ENCODE measurements around the gene GSTM2.
"Not testable (repeated sequence)": the region's sequence is repeated elsewhere in the genome, so short reads cannot be mapped to it uniquely, and the experiment has no call there.

Gene GSTM2

GRCh38 chr1:109685399-109685798, 17.5 kb downstream of the GSTM2 start:
- not testable (repeated sequence) for DNase-seq

- not testable (repeated sequence) for DNase-seq
Observed at GRCh38 chr1:109685890-109686289, 18.0 kb downstream of the GSTM2 start.

- DNase-seq = not testable (repeated sequence)
Observed at GRCh38 chr1:109687109-109687508, 19.3 kb downstream of the GSTM2 start.

DNA sequence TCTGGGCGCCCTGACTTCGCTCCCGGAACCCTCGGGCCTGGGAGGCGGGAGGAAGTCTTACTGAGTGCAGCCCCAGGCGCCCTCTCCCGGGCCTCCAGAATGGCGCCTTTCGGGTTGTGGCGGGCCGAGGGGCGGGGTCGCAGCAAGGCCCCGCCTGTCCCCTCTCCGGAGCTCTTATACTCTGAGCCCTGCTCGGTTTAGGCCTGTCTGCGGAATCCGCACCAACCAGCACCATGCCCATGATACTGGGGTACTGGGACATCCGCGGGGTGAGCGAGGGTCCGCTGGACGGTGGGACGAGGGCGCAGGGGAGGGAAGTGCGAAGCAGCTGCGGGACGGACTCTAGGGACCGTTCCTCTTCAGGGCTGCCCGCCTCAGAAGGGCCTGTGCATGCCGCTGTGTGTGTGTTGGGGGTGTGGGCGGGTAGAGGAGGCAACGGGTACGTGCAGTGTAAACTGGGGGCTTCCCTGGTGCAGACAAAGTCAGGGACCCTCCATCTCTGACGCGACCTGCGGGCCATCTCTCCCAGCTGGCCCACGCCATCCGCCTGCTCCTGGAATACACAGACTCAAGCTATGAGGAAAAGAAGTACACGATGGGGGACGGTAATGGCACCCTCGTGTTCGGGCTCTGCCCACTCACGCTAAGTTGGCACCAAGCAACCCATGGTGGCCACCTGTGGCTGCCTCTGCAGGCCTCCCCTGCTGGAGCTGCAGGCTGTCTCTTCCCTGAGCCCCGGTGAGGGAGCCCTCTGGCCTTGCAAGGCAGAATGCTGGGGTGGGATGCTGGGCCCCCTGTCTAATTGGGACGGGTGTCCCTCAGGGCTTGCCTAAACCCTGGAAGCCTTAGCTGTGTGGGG, 20.0 kb downstream of the GSTM2 start, which contains the start of gene GSTM1:
TSS of gene GSTM1 (plus strand) at position 177 of the 859 bp plus-strand sequence. CDS start at position 234, 57 bp downstream.
- DNase-seq = peak in 1 of 2 donors; percentile 78

- no peak for DNase-seq
Observed at GRCh38 chr1:109689844-109690405, 22.1 kb downstream of the GSTM2 start.

DNA sequence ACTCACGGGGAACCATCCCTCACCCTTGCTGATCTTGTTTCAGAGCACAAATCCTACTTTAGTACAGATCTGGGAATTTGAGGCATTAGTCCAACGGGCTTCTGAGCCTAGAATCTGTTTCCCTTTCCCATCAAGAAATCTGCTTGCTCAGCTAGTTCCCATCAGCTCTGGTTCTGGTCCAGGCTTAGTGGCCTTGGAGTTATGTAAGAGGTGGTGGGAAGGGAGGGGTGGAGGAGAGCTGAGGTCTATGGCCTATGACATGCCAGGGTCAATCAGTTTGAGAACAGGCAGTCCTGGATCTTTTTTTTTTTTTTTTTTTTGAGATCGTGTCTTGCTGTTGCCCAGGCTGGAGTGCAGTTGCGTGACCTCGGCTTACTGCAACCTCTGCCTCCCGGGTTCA, 23.9 kb downstream of the GSTM2 start:
- no peak for DNase-seq

GRCh38 chr1:109694400-109694799, 26.5 kb downstream of the GSTM2 start:
- DNase-seq = not testable (repeated sequence)

DNA sequence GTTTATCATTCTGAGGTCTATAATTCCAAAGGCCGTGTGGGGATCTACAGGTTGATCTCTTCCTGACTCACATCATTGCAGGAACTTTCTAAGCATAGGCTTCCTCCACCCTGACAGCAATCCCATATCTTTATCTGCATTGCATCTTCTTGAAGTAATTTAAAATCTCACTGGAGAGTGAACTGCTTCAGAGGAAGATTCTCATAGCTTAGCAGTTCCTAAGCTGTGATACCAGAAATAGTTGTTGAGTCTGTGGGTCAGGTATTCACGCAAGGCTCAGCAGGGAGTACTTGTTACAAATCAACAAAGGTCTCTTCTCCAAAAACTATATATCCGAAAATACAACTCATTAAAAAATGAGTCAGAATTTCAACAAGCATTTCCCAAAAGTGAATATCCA, 27.3 kb downstream of the GSTM2 start:
- not testable (repeated sequence) for DNase-seq

- DNase-seq = no peak
Observed at GRCh38 chr1:109697066-109697465, 29.2 kb downstream of the GSTM2 start.

DNA sequence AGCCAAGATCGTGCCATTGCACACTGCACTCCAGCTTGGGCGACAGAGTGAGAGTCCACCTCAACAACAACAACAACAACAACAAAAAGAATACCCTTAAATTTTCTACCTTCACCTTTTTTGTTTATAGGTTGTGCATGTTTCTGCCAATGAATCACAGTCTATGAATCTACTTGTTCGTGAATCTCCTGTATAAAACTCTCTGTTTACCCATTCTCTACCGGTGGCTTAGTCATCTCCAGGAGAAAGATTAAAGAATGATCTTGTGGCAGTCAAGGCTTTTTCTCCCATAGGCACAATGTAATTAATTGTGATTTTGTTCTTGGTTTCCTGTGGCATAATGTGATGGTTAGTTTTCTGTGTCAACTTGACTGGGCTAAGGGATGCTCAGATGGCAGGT, 30.0 kb downstream of the GSTM2 start:
- DNase-seq = not testable (repeated sequence)

- not testable (repeated sequence) for DNase-seq
Observed at GRCh38 chr1:109702940-109703339, 35.1 kb downstream of the GSTM2 start.

- DNase-seq = no peak
Observed at GRCh38 chr1:109704173-109704572, 36.3 kb downstream of the GSTM2 start.

- no peak for DNase-seq
Observed at GRCh38 chr1:109705411-109705810, 37.6 kb downstream of the GSTM2 start.

DNA sequence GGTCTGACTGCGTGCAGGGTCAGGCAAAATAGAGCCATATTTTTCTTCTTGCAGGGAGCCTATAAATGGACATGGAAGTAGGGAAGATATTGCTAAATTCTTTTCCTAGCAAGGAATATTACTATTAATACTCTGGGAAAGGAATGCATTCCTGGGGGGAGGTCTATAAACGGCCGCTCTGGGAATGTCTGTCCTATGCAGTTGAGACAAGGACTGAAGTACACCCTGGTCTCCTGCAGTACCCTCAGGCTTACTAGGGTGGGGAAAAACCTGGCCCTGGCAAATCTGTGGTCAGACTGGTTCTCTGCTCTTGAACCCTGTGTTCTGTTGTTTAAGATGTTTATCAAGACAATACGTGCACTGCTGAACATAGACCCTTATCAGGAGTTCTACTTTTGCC, 41.1 kb downstream of the GSTM2 start:
- DNase-seq = not testable (repeated sequence)

- not testable (repeated sequence) for DNase-seq
Observed at GRCh38 chr1:109709822-109710221, 42.0 kb downstream of the GSTM2 start.

GRCh38 chr1:109711593-109712320, 43.9 kb downstream of the GSTM2 start, which contains the start of gene GSTM5:
Gene GSTM5, plus strand, starts transcription at chr1:109712251. Its CDS starts 62 bp downstream, at chr1:109712313.
- DNase-seq = not testable (repeated sequence)

GRCh38 chr1:109712321-109712864, 44.5 kb downstream of the GSTM2 start:
- no peak for DNase-seq

- no peak for DNase-seq
Observed at GRCh38 chr1:109713636-109714035, 45.8 kb downstream of the GSTM2 start.

- no peak for DNase-seq
Observed at GRCh38 chr1:109714661-109715372, 47.0 kb downstream of the GSTM2 start.

GRCh38 chr1:109716121-109716520, 48.3 kb downstream of the GSTM2 start:
- DNase-seq = no peak

- no peak for DNase-seq
Observed at GRCh38 chr1:109716570-109717090, 48.8 kb downstream of the GSTM2 start.

GRCh38 chr1:109717729-109718128, 49.9 kb downstream of the GSTM2 start:
- no peak for DNase-seq
